HuH-7 (cell line): Measurements from ENCODE around the gene TAS2R42.

Experiments used
- DNase-seq: peaks from one replicate; pipeline ENCODE4 v3.0.0; 2011; ENCODE audit warnings: low spot score

TAS2R42 gene, protein sequence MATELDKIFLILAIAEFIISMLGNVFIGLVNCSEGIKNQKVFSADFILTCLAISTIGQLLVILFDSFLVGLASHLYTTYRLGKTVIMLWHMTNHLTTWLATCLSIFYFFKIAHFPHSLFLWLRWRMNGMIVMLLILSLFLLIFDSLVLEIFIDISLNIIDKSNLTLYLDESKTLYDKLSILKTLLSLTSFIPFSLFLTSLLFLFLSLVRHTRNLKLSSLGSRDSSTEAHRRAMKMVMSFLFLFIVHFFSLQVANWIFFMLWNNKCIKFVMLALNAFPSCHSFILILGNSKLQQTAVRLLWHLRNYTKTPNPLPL

DNA sequence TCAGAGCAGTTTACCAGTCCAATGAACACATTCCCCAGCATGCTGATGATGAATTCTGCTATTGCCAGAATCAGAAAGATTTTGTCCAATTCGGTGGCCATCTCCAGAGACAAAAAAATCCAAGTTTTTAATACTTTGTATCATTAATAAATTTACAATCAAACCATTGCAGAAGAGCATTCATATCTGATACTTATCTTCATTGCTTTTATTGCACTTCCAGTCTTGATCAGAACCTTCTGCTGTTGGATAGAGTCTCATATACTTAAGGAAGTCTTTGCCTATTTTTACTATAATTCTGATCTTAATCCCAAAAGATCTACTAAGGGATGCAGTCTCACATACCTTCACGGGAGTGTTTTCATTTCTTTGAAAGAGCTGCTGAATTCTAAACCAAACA is at the start of gene TAS2R42:
TAS2R42 (minus strand) TSS at position 101 of the 400 bp plus-strand sequence; CDS start at position 101, 0 bp downstream.
- no peak for DNase-seq

DNA sequence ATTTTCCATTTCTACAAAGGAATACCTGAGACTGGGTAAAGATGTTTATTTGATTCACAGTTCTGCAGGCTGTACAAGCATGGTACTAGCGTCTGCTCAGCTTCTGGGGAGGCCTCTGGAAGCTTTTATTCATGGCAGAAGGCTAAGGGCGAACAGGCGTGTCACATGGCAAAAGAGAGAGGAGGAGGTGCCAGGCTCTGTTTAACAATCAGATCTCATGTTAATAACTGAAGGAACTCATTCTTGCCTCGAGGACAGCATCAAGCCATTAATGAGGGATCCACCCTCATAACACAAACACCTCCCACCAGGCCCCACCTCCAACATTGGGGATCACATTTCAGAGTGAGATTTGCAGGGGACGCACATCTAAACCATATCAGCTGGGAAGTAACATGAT is 46.8 kb upstream of the TAS2R42 start:
- DNase-seq = no peak

DNA sequence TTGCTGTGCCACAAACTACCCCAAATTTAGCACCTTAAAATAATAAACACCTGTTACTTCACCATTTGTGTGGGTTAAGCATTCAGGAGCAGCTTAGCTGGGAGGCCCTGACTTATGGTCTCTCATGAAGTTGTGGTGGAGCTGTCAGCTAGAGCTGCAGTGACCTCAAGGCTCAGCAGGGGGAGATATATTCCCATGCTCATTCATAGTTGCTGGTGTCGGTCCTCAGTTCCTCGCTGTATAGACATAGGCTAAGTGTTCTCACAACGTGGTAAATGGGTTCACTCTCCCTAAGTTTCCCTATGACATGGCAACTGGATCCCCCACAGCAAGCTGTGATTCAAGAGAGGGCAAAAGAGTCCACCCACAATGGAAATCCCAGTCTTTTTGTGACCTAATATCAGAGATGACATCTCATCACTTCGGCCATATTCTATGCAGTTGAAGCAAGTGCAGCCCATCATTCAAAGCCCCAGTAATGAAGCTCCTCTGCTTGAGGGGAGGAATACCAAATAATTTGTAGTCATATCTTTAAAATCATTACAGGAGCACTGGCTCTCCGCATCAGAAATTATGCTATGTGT is 41.7 kb upstream of the TAS2R42 start:
- peak; percentile 28 for DNase-seq

DNA sequence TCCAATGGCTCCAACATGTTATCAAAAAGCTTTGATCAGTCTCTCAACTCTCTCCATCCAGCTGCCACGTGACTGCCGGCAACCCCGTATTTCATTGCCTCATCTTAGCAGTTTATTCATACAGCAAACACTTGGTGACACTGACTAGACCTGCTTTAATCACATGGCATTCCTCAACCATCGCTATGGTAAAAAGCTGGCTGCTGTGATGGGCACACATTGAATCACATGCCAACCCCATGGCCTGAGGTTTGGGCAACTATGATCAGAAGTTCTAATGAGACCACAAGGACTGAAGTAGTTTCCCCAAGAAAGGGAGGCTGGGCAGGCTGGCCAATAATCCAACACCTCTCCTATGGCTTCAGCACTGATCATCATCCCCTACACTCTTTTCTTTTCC is 40.6 kb upstream of the TAS2R42 start:
- DNase-seq = no peak

DNA sequence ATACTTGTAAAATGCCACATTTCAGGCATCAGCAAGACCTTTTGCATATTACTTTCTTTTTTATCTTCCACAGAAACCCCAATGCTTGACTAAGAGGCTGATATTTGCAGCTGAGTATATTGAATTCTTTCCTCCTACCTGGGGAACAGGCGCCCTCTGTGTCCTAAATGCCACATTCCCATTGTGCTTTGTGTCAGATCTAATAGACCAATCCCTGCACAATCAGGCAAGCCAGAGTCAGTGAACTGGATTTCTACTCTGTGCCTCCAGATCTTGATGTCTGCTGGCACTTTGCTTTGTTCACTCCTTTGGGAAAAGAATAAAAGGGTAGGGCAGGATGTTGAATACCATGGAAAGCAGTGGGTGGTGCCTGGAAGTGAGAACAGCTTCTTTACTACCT is 22.4 kb upstream of the TAS2R42 start:
- DNase-seq = no peak

DNA sequence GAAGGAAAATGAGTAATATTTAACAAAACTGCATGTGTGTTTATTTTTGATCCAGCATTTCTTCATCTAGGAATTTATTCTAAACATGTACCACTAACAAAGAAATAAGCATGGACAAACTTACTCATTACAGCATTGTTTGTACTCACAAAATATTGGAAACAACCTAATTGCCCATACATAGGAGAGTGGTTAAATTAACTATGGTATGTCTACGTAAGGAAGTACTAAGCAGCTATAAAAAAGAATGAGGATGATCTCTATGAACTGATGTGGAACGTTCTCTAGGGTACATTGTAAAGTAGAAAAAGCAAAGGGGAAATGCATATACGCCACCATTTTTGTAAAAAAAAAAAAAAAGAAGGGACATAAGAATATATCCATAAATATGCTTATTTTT is 17.4 kb upstream of the TAS2R42 start:
- DNase-seq = no peak

DNA sequence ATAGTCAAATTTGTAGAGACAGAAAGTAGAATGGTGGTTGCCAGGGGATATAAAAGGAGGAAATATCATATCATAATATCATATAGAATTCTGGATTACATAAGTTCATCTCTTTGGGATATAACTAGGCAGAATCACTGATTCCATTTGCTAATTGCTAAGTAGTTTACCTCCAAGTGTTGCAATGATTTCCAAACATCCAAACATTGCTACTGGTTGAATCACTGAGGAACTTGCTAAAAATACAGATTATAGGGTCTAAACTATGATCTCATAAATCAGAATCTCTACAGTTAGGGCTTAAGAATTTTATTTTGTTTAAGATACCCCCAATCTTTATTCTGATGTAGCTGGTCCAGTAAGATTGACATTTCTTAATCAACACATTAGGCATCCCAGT is 16.1 kb upstream of the TAS2R42 start:
- no peak for DNase-seq

DNA sequence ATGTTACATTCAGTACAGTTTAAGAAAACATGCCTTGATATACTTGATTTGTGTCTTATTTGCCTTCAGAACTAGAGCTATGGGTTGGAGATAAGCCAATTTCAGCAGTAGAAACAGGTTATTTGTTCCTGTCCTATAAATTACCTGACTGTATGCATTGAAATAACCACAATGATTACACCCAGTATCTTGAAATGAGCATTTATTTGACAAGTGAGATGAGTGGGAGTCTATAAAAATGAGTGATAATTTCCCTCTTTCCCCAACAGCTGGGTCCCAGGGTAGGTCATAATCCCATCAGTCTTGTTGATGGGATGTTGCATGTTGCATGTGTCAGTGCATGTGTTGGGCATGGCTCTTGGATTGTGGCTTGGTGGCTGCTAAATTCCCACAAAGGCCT is 3.7 kb downstream of the TAS2R42 start:
- no peak for DNase-seq

DNA sequence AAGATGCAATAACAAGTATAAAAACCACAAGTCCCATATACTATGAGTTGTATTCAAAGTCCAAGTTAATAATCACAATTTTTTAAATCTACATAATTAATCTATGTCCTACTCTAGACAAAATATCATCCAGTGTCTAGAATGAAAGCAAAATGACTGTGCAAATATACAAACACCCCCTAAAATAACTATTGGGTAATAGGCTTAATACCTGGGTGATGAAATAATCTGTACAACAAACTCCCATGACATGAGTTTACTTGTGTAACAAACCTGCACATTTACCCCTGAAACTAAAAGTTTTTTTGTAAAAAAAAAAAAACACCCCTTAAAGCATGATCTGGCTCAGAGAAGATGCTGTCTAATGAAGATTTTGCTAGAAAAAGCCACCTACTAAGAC is 4.2 kb downstream of the TAS2R42 start:
- no peak for DNase-seq

DNA sequence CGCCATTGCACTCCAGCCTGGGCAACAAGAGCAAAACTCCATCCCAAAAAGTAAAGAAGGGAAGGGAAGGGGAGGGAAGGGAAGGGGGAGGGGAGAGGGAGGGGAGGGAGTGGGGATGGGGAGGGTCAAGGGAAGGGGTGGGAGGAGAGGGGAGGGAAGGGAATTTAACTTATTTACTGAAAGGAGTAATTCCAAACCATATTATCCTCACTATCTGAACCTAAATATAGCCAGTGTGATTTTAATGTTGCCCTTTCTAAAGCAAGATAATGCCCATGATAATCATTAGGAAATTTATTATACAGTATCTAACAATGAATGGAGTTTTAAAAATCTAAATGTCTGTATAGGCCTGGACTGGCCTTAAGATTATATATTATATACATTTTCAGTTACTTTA is 8.5 kb downstream of the TAS2R42 start:
- no peak for DNase-seq

DNA sequence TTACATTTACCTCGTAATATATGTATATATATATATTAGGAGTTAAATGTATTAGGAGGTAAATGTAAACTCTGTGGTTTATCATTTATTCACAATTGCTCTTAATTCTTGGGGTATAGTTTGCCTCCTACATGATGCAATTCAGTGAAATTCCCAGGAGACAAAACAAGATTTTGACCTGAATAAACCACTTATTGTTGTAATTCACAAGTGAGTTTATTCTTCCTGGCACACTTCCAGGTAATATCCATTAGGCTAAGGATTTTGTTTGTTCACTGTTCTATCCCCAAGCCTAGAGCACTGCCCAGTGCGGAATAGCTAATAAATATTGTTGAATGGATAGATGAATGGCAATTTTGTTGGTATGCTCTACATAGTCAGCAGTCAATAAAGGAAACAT is 12.7 kb downstream of the TAS2R42 start:
- no peak for DNase-seq

DNA sequence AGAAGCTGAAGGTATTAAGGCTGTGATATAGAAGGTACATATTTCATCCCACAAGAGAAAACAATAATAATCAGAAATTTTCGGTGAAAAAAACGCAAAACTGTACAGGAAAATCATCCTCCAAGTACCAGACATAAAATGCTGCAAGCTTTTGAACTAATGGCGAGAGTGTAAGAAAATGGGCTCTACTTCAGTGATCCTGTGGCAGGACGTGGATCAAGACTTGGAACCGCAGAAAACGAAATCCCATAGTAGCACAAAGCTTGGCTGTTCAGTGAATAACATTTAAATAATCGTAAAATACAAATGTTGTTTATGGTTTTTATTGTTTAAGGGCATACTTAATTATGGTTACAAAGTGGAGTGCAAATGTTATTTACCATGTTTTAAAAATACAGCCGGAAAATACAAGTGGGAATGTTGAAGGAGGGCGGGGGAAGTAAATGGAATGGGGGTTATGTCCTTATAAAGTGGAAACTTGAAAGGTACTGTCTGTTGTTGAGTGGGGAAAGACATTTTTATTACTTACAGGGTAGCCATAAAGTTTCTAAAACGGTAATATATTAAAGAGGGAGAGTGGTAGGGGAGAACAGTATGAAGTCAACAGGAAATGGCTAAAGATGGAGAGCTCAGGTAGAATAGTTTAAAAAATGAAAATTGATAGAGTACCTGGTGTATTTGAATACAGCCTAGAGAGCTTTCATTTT is 14.6 kb downstream of the TAS2R42 start:
- DNase-seq = no peak

DNA sequence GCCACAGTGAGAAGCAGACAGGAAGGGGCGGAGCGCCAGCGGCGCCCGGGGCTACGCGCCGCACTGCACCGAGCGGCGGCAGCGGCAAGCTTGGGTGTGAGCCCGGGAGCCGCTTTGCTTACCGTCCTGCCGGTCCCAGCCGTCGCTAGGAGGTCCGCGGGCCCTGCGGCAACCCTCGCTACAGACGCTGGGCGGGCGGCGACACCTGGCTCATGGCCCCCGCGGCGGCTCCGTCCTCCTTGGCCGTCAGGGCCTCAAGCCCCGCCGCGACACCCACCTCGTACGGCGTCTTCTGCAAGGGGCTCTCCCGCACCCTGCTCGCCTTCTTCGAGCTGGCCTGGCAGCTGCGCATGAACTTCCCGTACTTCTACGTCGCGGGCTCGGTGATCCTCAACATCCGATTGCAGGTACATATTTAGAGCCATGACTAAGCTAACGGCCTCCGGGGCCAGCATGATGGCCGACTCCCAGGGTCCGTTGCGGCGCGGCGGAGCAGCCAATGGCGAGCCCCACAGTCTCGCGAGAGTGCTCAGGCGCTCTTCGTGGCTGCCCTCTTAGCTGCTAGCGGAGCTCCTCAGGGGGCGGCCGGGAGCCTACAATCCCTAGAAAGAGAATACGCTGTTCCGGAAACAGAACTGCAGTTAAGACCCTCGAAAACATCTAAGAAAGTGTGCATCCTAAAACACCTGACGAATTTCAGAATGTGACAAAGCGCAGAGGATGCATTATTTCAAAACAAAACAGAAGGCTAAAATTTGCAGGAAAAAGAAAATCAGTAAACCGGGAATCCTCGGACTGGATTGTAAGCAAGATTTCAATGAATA is 15.4 kb downstream of the TAS2R42 start, which contains the start of gene SMIM10L1:
SMIM10L1 (plus strand) TSS at position 50 of the 824 bp plus-strand sequence; CDS start at position 213, 163 bp downstream.
- DNase-seq = peak; percentile 73

DNA sequence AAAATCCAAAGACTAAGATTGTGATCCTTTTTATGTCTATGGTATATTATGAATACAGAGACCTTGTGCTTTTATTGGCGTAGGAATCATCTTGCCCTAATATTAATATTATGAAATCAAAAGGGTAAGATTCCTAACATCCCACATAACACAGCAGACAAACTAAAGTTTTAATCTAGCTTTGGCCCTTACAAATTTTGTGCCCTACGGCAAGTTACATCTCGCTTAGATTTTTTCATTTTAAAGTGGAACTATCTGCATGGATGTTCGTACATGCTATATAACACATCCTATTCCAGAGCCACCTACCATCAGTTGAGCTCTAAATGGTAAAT is 16.0 kb downstream of the TAS2R42 start:
- DNase-seq = no peak

DNA sequence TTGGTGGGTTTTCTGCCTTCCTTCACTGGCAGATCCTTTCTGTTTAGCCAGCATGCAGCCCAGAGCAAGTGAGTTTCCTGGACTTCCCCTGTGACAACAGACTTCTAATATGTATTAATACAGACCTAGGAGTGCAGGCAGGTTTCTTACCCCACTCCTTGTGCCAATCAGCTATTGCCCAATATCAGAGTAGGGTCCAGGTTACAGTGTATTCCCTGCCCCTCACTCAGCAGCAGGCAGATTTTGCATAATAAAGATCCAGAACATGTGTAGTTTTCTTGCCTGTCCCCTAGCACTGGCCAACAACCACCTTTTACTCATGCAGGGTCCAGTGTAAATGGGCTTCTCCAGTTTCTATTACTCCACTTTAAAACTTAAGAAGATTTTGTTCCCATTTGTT is 20.4 kb downstream of the TAS2R42 start:
- no peak for DNase-seq

DNA sequence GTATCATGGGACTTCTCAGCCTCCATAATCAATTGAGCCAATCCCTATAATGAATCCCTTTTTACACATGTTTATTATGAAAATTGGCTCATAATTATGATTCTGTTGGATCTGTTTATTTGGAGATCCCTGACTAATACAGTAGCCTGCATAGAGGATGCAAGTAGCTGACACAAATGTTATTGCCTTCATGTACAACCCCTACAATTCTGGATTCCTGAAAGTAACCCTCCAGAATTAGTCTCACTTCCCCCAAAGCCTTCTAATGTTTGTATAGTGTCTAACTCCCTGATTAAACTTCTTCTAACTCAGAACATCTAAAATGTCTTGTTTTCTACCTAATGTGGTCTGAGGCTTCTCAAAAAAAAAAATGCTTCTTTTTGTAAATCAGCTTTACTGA is 22.4 kb downstream of the TAS2R42 start:
- no peak for DNase-seq

DNA sequence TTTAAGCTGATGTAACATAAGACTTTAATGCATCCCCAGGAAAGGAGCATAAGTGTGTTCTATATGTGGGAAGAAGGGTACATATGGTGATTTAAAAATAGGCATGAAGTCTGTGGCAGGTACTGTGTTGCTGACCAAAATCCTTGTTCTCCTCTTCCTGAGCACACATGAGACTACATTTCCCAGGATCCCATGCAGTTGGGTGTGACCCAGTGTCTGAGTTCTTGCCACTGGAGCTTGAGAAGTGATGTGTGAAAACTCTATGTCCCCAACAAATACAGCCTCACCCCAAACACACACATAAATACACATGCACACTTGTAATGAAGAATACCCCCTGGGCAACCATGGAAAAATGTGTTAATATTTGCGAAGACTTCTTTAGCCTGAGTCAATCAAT is 24.2 kb downstream of the TAS2R42 start:
- DNase-seq = no peak

DNA sequence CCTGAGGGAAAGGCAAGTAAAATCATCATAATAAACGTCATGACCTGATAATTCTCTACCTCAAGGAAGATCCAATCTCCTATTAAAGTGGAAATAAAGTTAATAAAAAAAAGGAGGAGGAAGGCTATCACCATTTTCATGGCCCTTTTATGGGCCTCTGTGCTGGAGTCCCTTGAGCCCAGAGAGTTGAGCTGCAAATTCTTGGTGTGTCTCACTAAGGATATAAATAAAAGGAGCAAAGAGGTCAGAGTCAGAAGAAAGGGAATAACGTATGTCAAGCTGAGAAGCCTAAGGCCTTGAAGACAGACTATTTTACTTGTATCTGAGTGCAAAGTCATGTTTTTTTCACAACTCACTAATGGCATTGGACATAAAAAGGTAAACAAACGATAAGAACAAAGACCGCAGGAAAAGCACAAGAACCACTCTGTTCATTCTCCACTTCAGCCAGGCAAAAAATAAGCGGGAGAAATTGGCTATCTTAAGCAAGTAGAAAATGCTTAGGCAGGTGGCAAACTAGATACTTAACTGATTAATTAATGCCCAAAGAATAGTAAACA is 27.8 kb downstream of the TAS2R42 start:
- no peak for DNase-seq

DNA sequence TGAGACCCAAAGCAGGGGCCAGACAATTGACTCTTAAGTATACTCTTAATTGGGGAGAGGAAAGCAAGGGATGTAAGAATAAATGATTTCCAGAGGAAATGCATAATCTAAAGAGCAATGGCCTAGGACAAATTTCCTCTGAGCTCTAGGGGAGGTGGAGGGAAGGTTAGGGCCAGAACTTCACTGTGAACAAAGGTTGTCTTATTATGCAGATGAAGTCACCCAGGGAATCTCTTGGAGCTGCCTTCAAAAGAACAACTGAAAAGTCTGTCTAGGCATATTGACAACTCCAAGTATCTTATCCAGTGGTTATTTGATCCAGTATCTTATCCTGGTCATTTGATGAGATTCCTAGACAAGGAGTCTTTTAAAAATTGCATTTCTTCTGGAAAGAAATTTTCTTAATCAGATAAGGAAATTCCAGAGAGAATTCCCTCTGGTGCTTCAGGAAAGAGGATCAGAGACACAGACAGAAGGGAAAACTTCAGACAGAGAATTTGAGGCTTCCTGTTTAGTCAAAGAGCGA is 32.3 kb downstream of the TAS2R42 start:
- no peak for DNase-seq

DNA sequence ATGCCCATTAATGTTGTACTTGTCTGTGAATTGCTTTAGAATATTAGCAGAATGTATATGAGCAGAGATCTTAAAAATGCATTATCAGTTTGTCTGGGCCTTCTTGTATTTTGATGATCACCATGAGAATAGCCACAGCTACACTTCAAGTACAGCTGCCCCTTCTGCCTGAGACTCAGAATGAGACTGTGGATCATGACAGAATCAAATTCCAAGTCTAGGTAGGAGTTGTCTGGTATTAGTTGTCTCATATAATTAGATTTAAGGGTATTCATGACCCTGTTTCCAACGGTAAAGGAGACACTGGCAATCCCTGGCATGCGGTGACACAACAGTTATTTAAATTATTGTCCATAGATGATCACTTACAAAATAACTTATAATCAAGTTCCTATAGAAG is 34.0 kb downstream of the TAS2R42 start:
- DNase-seq = no peak

DNA sequence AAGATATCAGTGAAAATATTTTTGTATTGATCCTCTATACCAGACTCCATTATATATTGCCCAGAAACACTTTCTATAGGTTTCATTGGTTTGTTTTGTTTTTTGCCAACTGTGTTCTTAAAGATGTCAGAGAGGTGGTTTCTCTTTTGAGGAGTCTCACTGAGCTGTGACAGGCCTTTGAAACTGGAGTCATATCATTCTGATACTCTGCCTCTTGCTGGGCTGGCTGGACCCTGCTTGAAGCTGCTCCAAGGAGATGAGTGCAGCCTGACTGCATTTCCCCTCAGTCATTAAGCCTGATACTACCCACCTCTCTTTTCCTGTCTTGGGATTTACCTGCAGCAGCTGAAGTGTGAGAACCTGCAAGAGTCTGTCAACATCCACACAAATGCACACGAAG is 35.9 kb downstream of the TAS2R42 start:
- no peak for DNase-seq

DNA sequence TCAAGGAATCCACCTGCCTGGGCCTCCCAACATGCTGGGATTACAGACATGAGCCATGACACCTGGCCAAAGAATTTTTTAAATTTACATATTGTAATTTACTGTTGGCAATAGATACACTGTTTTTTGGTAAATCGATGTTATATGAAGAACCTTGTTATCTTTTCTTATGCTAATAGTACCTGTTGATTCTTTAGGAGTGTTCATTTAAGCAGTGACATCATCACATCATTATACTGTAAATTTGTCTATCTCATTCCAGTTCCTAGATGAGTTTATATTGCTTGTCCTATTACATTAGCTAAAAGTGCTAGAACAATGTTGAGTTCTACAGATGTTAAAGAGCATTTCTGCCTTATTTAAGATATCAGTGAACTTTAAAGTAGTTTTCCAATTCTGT is 39.3 kb downstream of the TAS2R42 start:
- DNase-seq = no peak
